ENCODE data around the gene IGSF22. TPM values are rescaled to one million over a fixed set of nuclear protein-coding genes. Genes with fewer than 3 reads are reported as not detected.

Gene IGSF22
- total and polyA plus RNA-seq, 2 experiments from 2014 or later, result 0.03 to 0.82 TPM

GRCh38 chr11:18714443-18714780 is 11.6 kb downstream of the IGSF22 start:
- Histone ChIP-seq H3K9me3 (ENCODE audit: low read depth) (no peaks in the 10 kb centered on the region), H3K36me3 (no peaks in the 10 kb centered on the region), H3K27me3 (peaks cover 5% of the 10 kb centered on the region), H3K4me1 (ENCODE audit: low read depth) (no peaks in the 10 kb centered on the region), H3K27ac (no peak overlapping the region), H3K4me3 (no peak overlapping the region)
- no peak for TF ChIP-seq CTCF (IDR thresholded peaks at IDR 0.05; ENCODE audit: low read depth, low read length)
- DNase-seq (ENCODE audit: low read depth in 1 of 2, low spot score in 1 of 2), result no peak

GRCh38 chr11:18713646-18714442 is 12.1 kb downstream of the IGSF22 start:
- no peak for TF ChIP-seq CTCF (IDR thresholded peaks at IDR 0.05; ENCODE audit: low read depth, low read length)
- H3K27me3 ChIP-seq, result peaks cover 5% of the 10 kb centered on the region

GRCh38 chr11:18710545-18710944 is 15.4 kb downstream of the IGSF22 start:
- H3K9me3 ChIP-seq (ENCODE audit: low read depth), result no peaks in the 10 kb centered on the region
- no peak for TF ChIP-seq CTCF (IDR thresholded peaks at IDR 0.05; ENCODE audit: low read depth, low read length)
- H3K27me3 ChIP-seq, result peaks cover 12% of the 10 kb centered on the region
- DNase-seq (ENCODE audit: low read depth in 1 of 2, low spot score in 1 of 2), result no peak
- H3K4me3 ChIP-seq, result no peak overlapping the region
- H3K4me1 ChIP-seq (ENCODE audit: low read depth), result no peaks in the 10 kb centered on the region
- H3K27ac ChIP-seq, result no peak overlapping the region
- no peaks in the 10 kb centered on the region for H3K36me3 ChIP-seq

More at GRCh38 chr11:18713646-18714442, 12.1 kb downstream of the IGSF22 start:
- H3K36me3 ChIP-seq, result no peaks in the 10 kb centered on the region
- no peaks in the 10 kb centered on the region for H3K4me1 ChIP-seq (ENCODE audit: low read depth)
- H3K4me3 ChIP-seq, result no peak overlapping the region
- no peaks in the 10 kb centered on the region for H3K9me3 ChIP-seq (ENCODE audit: low read depth)
- no peak overlapping the region for H3K27ac ChIP-seq
- DNase-seq (ENCODE audit: low read depth in 1 of 2, low spot score in 1 of 2), result no peak

GRCh38 chr11:18709414-18709813 is 16.6 kb downstream of the IGSF22 start:
- no peaks in the 10 kb centered on the region for H3K9me3 ChIP-seq (ENCODE audit: low read depth)
- no peak for TF ChIP-seq CTCF (IDR thresholded peaks at IDR 0.05; ENCODE audit: low read depth, low read length)
- no peaks in the 10 kb centered on the region for H3K36me3 ChIP-seq
- DNase-seq (ENCODE audit: low read depth in 1 of 2, low spot score in 1 of 2), result no peak
- no peak overlapping the region for H3K4me3 ChIP-seq
- no peaks in the 10 kb centered on the region for H3K4me1 ChIP-seq (ENCODE audit: low read depth)
- H3K27ac ChIP-seq, result no peak overlapping the region
- H3K27me3 ChIP-seq, result peaks cover 12% of the 10 kb centered on the region

GRCh38 chr11:18707811-18708340 is 18.1 kb downstream of the IGSF22 start:
- Histone ChIP-seq H3K4me3 (no peak overlapping the region), H3K36me3 (no peaks in the 10 kb centered on the region), H3K4me1 (ENCODE audit: low read depth) (no peaks in the 10 kb centered on the region), H3K27ac (no peak overlapping the region), H3K27me3 (peaks cover 12% of the 10 kb centered on the region), H3K9me3 (ENCODE audit: low read depth) (no peaks in the 10 kb centered on the region)
- no peak for DNase-seq (ENCODE audit: low read depth in 1 of 2, low spot score in 1 of 2)
- TF ChIP-seq CTCF (IDR thresholded peaks at IDR 0.05; ENCODE audit: low read depth, low read length), result no peak

Measured in cardiac muscle cell (in vitro differentiated cells and primary cell).